GM19463 (cell line): ENCODE results near the gene SIK1.
A peak's percentile ranks its signal among the peaks of the same experiment; 100 is the strongest.
"Not testable (repeated sequence)": the region's sequence is repeated elsewhere in the genome, so short reads cannot be mapped to it uniquely, and the experiment has no call there.

Experiments
- ATAC-seq: cut with Tn5 transposase; IDR thresholded peaks from one replicate; pipeline ENCODE4 v1.9.1; 2021; ENCODE audit warnings: mild to moderate bottlenecking, moderate library complexity; ENCODE audit not compliant: unreplicated experiment

Gene SIK1

GRCh38 chr21:43426404-43427241, at the start of gene SIK1:
Gene SIK1 (minus strand): TSS chr21:43427131. CDS start chr21:43426178, 953 bp downstream.
- ATAC-seq: peak; percentile 7

DNA sequence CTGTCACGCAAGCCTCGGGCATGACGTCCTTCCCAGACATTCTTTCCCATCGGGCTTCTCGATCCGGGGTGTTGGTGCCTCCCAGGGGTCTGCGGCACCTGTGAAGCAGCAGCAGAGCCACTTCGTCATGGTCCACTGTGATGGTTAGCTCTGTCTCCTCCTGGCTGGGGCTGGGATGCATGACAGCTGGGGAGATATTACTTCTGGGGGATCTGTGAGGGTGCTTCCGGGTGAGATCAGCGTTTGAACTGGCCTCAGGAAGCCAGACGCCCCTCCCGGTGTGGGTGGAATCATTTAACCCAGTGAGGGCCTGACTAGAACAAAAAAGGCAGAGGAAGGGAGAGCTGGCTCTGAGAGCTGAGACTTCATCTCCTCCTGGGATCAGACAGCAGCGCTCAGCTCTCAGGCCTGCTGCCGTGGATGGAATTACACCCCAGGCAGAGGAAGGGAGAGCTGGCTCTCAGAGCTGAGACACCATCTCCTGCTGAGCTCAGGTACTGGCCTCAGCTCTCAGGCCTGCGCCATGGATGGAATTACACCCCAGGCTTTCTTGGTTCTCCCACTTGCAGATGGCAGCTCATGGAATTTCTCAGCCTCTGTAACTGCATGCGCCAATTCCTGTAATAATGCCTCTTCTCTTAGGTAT, 44.8 kb upstream of the SIK1 start:
- ATAC-seq: not testable (repeated sequence)

- not testable (repeated sequence) for ATAC-seq
Measured at GRCh38 chr21:43469719-43470458, 43.0 kb upstream of the SIK1 start.

GRCh38 chr21:43467785-43468184, 40.9 kb upstream of the SIK1 start:
- no peak for ATAC-seq

DNA sequence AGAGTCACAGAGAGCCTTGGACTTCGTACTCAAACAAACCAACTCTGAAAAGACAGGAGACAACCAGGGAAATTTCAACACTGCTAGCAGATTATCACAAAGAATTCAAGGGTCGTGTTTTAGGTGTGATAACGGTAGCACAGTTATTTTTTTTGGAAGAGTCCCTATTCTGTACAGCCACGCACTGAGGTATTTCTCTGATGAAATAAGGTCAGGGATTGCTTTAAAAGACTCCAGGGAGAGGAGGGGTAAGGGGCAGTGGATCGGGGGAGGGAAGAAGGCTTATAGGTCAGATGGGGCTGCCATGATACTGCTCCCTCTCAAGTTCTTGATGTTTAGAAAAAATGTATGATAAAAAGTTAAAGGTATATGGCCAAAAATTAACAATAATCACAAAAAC, 38.2 kb upstream of the SIK1 start:
- ATAC-seq: not testable (repeated sequence)

- not testable (repeated sequence) for ATAC-seq
Measured at GRCh38 chr21:43463498-43464261, 36.7 kb upstream of the SIK1 start.

DNA sequence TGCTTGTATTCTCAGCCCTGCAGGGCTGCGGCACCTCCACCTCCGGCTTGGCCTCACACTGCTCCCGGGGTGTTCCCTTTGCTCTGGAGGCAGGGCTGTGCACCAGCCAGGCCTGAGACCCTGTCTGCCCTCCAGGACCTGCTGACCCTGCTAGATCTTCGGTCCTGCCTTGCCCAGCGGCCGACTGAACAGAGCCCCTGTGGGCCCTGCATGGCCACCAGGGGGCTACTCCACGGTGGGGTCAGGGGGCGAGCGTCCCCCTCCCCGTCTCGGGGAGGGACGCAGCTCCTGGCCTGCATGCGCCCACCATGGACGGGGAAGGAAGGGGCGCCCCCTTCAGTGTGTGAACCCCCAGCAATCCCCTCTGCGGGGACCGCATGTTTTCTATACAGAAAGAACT, 36.0 kb upstream of the SIK1 start:
- ATAC-seq: not testable (repeated sequence)

- not testable (repeated sequence) for ATAC-seq
Measured at GRCh38 chr21:43460475-43460874, 33.5 kb upstream of the SIK1 start.

- not testable (repeated sequence) for ATAC-seq
Measured at GRCh38 chr21:43458995-43459394, 32.1 kb upstream of the SIK1 start.

- ATAC-seq: not testable (repeated sequence)
Measured at GRCh38 chr21:43456616-43457314, 29.8 kb upstream of the SIK1 start.

GRCh38 chr21:43455717-43456116, 28.8 kb upstream of the SIK1 start:
- not testable (repeated sequence) for ATAC-seq

GRCh38 chr21:43454176-43454575, 27.2 kb upstream of the SIK1 start:
- not testable (repeated sequence) for ATAC-seq

DNA sequence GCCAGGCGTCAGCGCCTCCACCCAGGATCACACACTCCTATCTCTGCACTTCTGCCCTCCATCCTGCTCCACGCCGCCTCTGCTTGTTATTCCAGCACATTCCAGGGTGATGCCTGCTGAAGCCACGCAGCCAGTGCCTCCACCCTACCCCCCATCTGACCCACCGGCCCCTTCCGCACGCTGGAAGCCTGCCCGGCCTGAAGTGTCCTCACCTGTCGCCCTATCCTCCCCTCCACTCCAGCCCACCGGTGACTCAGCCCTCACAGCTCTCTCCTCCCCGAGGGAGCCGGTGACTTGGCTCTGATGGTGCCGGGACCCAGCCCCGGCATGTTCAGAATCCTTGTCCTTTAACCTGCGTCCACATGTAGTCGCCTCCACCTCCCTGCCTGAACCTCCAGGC, 24.9 kb upstream of the SIK1 start:
- ATAC-seq: not testable (repeated sequence)

DNA sequence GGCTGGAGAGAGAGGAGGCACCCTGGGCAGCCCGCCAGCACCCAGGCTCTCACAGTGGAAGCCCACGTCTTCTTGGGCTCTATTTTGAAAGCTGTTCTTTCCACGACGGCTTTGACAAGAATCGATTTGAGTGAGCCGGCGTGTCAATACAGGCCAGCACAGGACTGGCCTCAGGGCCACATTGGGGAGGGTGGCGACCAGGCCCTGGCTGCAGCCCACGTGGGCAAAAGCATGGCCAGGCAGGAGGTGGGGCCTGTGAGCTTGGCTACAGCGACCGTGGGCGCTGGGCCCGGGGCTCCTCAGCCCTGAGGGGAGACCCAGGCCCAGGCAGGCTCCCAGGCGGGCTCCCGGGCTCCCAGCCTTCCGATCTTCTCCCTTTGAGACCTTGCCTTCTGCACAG, 23.4 kb upstream of the SIK1 start:
- ATAC-seq: not testable (repeated sequence)

DNA sequence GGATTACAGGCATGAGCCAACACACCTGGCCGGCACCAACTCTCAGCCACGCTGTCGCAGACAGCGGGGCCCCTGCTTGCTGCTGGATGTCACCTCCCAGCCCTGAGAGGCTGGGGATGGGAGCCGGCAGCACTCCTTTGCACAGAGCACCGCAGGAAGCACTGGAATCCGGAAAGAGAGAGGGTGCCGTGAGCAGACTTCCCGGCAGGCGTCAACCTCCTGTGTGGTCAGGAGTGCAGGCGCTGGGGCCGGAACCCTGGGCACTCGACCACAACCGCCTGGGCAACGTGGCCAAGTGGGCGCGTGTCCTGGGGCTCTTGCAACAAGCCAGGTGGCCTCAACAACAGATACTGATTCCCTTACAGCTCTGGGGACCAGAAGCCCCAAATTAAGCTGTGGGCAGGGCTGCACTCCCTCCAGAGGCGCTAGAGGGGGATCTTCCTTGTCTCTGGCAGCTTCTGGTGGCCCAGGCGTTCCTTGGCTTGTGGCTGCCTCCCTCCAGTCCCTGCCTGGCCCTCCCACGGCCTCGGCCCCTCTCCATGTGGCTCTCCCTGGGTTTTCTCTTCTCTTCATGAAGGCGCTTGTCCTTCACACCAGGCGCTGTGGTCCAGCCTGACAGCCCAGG, 20.5 kb upstream of the SIK1 start:
- not testable (repeated sequence) for ATAC-seq

DNA sequence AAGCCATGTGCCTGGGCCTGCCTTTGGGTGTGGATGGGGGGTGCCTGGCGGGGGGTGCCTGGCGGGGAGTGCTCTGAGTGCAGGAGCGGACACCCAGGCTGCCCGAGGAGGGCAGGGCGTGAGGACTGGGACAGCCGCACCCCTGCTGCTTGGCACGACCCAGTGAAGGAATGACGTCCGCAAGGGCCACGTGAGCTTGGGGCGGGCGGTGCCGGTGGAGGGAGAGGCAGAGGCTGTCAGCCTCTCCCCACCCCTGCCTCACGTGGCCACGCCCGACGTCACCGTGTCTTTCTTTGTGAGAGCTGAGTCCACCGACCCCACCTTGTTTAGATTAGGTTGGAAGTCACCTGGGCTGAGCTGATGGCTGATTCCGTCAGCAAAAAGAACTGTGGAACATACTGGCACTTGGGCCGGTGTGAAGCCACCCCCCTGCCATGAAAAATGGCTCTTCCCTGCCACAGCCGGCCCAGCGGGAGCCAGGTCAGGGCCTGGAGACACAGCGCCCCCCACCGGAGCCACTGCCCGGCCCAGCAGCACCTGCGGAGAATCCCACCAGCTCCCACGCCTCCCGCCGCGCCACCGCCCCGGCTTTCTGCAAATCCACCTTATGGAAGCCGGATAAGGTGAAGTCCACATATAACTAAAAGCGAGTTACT, 19.5 kb upstream of the SIK1 start:
- not testable (repeated sequence) for ATAC-seq

DNA sequence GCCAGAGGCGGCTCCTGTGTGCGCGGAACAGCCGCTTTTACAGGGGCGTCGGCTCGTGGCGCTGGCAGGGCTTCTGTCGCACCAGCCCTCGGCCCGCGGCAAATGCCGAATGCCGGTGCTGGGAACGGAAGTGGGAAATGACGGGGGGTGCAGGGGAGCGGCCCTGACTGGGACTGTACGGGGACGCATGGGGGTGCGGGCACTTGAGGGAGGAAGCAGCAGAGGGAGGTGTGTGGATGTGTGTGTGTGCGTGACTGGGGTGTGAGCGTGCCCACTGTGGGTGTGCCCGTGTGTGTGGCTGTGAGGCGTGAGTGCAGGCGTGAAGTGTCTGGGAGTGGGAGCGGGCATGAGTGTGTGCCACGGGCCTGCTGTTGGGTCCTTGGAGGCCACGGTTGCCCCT, 17.6 kb upstream of the SIK1 start:
- ATAC-seq: not testable (repeated sequence)

DNA sequence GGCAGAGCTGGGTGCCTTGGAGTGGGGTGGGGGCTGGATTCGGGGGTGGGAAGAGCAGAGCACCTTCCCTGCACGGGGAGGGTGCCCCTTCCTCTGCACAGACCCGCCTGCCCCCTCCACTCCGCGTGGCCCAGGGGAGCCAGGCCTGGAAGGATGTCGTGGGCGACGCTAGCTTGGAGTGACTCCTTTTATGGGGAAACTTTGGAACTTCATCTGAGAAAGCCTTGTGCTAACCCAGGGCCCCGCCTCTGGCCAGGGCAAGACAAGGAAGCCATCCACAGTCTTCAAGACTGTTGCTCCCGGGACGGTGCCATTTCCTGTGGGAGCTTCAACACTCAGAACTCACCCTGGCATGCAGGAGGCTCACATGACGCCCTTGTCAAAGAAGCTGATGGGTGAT, 15.6 kb upstream of the SIK1 start:
- not testable (repeated sequence) for ATAC-seq
